ENCODE measurements around the gene SNAP29.

GRCh38 chr22:20875296-20875695, 16.5 kb downstream of the SNAP29 start:
- TF ChIP-seq POLR2A (IDR thresholded peaks at IDR 0.05), result no peak
- TF ChIP-seq, protein P1, sequence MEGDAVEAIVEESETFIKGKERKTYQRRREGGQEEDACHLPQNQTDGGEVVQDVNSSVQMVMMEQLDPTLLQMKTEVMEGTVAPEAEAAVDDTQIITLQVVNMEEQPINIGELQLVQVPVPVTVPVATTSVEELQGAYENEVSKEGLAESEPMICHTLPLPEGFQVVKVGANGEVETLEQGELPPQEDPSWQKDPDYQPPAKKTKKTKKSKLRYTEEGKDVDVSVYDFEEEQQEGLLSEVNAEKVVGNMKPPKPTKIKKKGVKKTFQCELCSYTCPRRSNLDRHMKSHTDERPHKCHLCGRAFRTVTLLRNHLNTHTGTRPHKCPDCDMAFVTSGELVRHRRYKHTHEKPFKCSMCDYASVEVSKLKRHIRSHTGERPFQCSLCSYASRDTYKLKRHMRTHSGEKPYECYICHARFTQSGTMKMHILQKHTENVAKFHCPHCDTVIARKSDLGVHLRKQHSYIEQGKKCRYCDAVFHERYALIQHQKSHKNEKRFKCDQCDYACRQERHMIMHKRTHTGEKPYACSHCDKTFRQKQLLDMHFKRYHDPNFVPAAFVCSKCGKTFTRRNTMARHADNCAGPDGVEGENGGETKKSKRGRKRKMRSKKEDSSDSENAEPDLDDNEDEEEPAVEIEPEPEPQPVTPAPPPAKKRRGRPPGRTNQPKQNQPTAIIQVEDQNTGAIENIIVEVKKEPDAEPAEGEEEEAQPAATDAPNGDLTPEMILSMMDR (IDR thresholded peaks at IDR 0.05), result no peak

Measured in breast epithelium (tissue), 3 donors.